HepG2 (cell line): Measurements from ENCODE around the gene ASTE1. TPM values are rescaled to one million over a fixed set of nuclear protein-coding genes. Genes with fewer than 3 reads are reported as not detected.

Experiments used
- ATAC-seq: fragments of 200-7000 bp; cut with Tn5 transposase; 3 replicates; pipeline ENCODE4 v1.9.1; 2020; ENCODE audit warnings: mild to moderate bottlenecking, moderate library complexity
- BruUV-seq: library from RNA; stranded (reverse); fragments of 400-500 nt; replicated peaks from 2 replicates; lab custom pipeline; 2021; lab: Mats Ljungman, UMichigan
- CTCF ChIA-PET: fragments of 300-600 bp; formaldehyde crosslinking; extraction: SDS; loops from one replicate; lab custom pipeline; 2021; ENCODE audit warnings: low total read pairs, inconsistent platforms, low intra/inter-chr PET ratio; lab: Yijun Ruan, JAX
- POLR2A ChIA-PET: fragments of 350-600 bp; sonication (Branson Sonifier 250); formaldehyde crosslinking; loops from one replicate; lab custom pipeline; 2020; ENCODE audit warnings: antibody characterized with exemption, inconsistent platforms; lab: Yijun Ruan, JAX
- DNase-seq: peaks from one replicate; pipeline ENCODE4 v3.0.0-alpha.2; 2015; ENCODE audit warnings: low spot score
- FAIRE-seq: peaks from 3 replicates; lab custom pipeline; 2011; peaks lifted over from hg19 to GRCh38; lab: Jason Lieb, UNC
- H2AFZ ChIP-seq: one replicate; pipeline ENCODE4 v1.6.1; 2011; ENCODE audit warnings: low read length, inconsistent platforms
- H3K27ac ChIP-seq: fragments of 300-600 bp; 3 replicates; pipeline ENCODE4 v1.8.0; 2011; ENCODE audit warnings: mixed run types, mild to moderate bottlenecking, mixed read lengths, low read length, inconsistent platforms; ENCODE audit not compliant: insufficient read depth; ENCODE audit errors: extremely low read length
- H3K27me3 ChIP-seq, 2 experiments: fragments of 200-600 bp in 1 of 2; 2 replicates in 1 of 2; 3 replicates in 1 of 2; pipeline versions ENCODE4 v1.6.0 to v1.8.0; 2011; ENCODE audit warnings: low read length in 2 of 2, mild to moderate bottlenecking in 2 of 2, moderate library complexity in 2 of 2, inconsistent platforms in 1 of 2; ENCODE audit not compliant: insufficient read depth in 2 of 2, control insufficient read depth in 1 of 2
- H3K36me3 ChIP-seq, 2 experiments: fragments of 200-600 bp in 1 of 2; replicated peaks in 1 of 2; 2 replicates in 1 of 2; 3 replicates in 1 of 2; pipeline versions ENCODE4 v1.5.1 to v1.8.0; 2011; ENCODE audit warnings: low read length in 2 of 2, inconsistent platforms in 1 of 2; ENCODE audit not compliant: insufficient read depth in 2 of 2, control insufficient read depth in 1 of 2
- H3K4me1 ChIP-seq: 2 replicates; pipeline ENCODE4 v1.5.1; 2012; ENCODE audit warnings: low read length, inconsistent platforms; ENCODE audit not compliant: insufficient read depth
- H3K4me2 ChIP-seq: 2 replicates; pipeline ENCODE4 v1.6.0; 2011; ENCODE audit warnings: low read depth, low read length, inconsistent platforms
- H3K4me3 ChIP-seq, 3 experiments: fragments of 200-600 bp in 1 of 3; sonication (generic), shearing (Covaris generic) in 1 of 3; replicated peaks in 1 of 3; 2 replicates each; pipeline ENCODE4 v1.5.1; 2011 to 2016; ENCODE audit warnings: low read length in 3 of 3, inconsistent platforms in 2 of 3, low read depth in 2 of 3, mild to moderate bottlenecking in 2 of 3, control low read depth in 1 of 3, mixed read lengths in 1 of 3; ENCODE audit not compliant: insufficient read depth in 1 of 3
- H3K79me2 ChIP-seq: one replicate; pipeline ENCODE4 v1.6.1; 2011; ENCODE audit warnings: low read length, inconsistent platforms; ENCODE audit not compliant: insufficient read depth
- H3K9ac ChIP-seq: 2 replicates; pipeline ENCODE4 v1.6.0; 2011; ENCODE audit warnings: mild to moderate bottlenecking, low read depth, low read length, inconsistent platforms; ENCODE audit not compliant: insufficient read depth
- H3K9me3 ChIP-seq: 2 replicates; pipeline ENCODE4 v1.5.1; 2012; ENCODE audit warnings: mild to moderate bottlenecking, low read length
- H4K20me1 ChIP-seq: 2 replicates; pipeline ENCODE4 v1.6.0; 2011; ENCODE audit warnings: inconsistent platforms, mild to moderate bottlenecking, low read length, moderate library complexity; ENCODE audit not compliant: insufficient read depth
- CSRNP1 ChIP-seq: sonication (generic); formaldehyde crosslinking; IDR thresholded peaks from 2 replicates; pipeline ENCODE4 v1.8.1; 2023; ENCODE audit warnings: mild to moderate bottlenecking, missing genetic modification reagents
- DMAP1 ChIP-seq: IDR thresholded peaks from 2 replicates; pipeline ENCODE4 v1.6.1; 2016
- HBP1 ChIP-seq: IDR thresholded peaks from 2 replicates; pipeline ENCODE4 v1.6.1; 2016; ENCODE audit warnings: low read depth, control low read depth
- HDAC1 ChIP-seq: sonication (generic); formaldehyde crosslinking; IDR thresholded peaks from 2 replicates; pipeline ENCODE4 v1.5.1; 2020; ENCODE audit warnings: mild to moderate bottlenecking, missing genetic modification reagents
- MBD4 ChIP-seq: IDR thresholded peaks from 2 replicates; pipeline ENCODE4 v1.6.1; 2012; ENCODE audit warnings: low read length, inconsistent platforms, borderline replicate concordance
- NR1H2 ChIP-seq: sonication (generic); formaldehyde crosslinking; IDR thresholded peaks from 2 replicates; pipeline ENCODE4 v1.8.1; 2022; ENCODE audit warnings: low read depth, missing genetic modification reagents, borderline replicate concordance
- PAWR ChIP-seq: sonication (generic); formaldehyde crosslinking; IDR thresholded peaks from 2 replicates; pipeline ENCODE4 v1.4.0; 2020; ENCODE audit warnings: missing genetic modification reagents, mild to moderate bottlenecking, borderline replicate concordance
- RXRA ChIP-seq: sonication (generic); formaldehyde crosslinking; IDR thresholded peaks from 2 replicates; pipeline ENCODE4 v1.5.1; 2020; ENCODE audit warnings: missing genetic modification reagents
- SIN3A ChIP-seq: IDR thresholded peaks from 2 replicates; pipeline ENCODE4 v1.6.1; 2011; ENCODE audit warnings: low read depth, mild to moderate bottlenecking, control low read depth, low read length, borderline replicate concordance
- TCF7 ChIP-seq: sonication (generic); IDR thresholded peaks from 2 replicates; pipeline ENCODE4 v1.6.1; 2016; ENCODE audit warnings: antibody characterized with exemption, low read depth
- THAP8 ChIP-seq: sonication (generic); formaldehyde crosslinking; IDR thresholded peaks from 2 replicates; pipeline ENCODE4 v1.5.1; 2020; ENCODE audit warnings: missing genetic modification reagents, mild to moderate bottlenecking, borderline replicate concordance
- U2AF2 ChIP-seq: fragments of 200-400 bp; formaldehyde crosslinking; IDR thresholded peaks from 2 replicates; pipeline ENCODE4 v1.6.1; 2017; ENCODE audit warnings: low read depth, mild to moderate bottlenecking, low read length
- ZBTB44 ChIP-seq: sonication (generic); formaldehyde crosslinking; IDR thresholded peaks from 2 replicates; pipeline ENCODE4 v1.4.0; 2020; ENCODE audit warnings: missing genetic modification reagents
- ZNF264 ChIP-seq: sonication (generic); formaldehyde crosslinking; IDR thresholded peaks from 2 replicates; pipeline ENCODE4 v1.4.0; 2020; ENCODE audit warnings: missing genetic modification reagents
- ZNF382 ChIP-seq: sonication (generic); formaldehyde crosslinking; IDR thresholded peaks from 2 replicates; pipeline ENCODE4 v1.5.0; 2020; ENCODE audit warnings: missing genetic modification reagents, mild to moderate bottlenecking, borderline replicate concordance
- ZNF510 ChIP-seq: sonication (generic); formaldehyde crosslinking; IDR thresholded peaks from 2 replicates; pipeline ENCODE4 v1.4.0; 2020; ENCODE audit warnings: low read depth, mild to moderate bottlenecking, missing genetic modification reagents
- ZNF547 ChIP-seq: sonication (generic); formaldehyde crosslinking; IDR thresholded peaks from 2 replicates; pipeline ENCODE4 v1.5.1; 2020; ENCODE audit warnings: mild to moderate bottlenecking, missing genetic modification reagents
- ZNF557 ChIP-seq: sonication (generic); formaldehyde crosslinking; IDR thresholded peaks from 2 replicates; pipeline ENCODE4 v1.4.0; 2020; ENCODE audit warnings: missing genetic modification reagents
- ZNF790 ChIP-seq: sonication (generic); formaldehyde crosslinking; IDR thresholded peaks from 2 replicates; pipeline ENCODE4 v1.8.0; 2022; ENCODE audit warnings: missing genetic modification reagents, mild to moderate bottlenecking, borderline replicate concordance
- ZSCAN20 ChIP-seq: sonication (generic); formaldehyde crosslinking; IDR thresholded peaks from 2 replicates; pipeline ENCODE4 v1.4.0; 2020; ENCODE audit warnings: missing genetic modification reagents, mild to moderate bottlenecking, borderline replicate concordance
- WGBS: methylation state at CpG from one replicate; pipeline ENCODE4 v1.1.6; 2017; ENCODE audit warnings: low lambda C conversion rate; 5-methylcytosine and 5-hydroxymethylcytosine counted together
- in situ Hi-C: cut with HindIII; loops from 2 replicates; pipeline ENCODE4 v1.10.0; 2017; ENCODE audit warnings: low pct_unique_long_range_greater_than_20kb; ENCODE audit not compliant: extremely low pct_ligation_motif_present
- intact Hi-C: fragments of 100-400 bp; cut with micrococcal nuclease; formaldehyde crosslinking; loops from one replicate; pipeline ENCODE4 v1.10.0; 2022; ENCODE audit not compliant: unreplicated experiment
- polyA plus RNA-seq, 8 experiments: library from polyadenylated mRNA; depleted of rRNA in 3 of 8; stranded (reverse) in 7 of 8; unstranded in 1 of 8; fragments of >200 nt; fragmentation: Illumina TruSeq in 4 of 8; extraction: Trizol in 4 of 8; gene quantifications; 2 replicates each; pipeline versions ENCODE4 v1.2.1 to v1.2.3, GENCODE V29; 2011 to 2016; ENCODE audit warnings: low read depth in 4 of 8, missing spikeins in 1 of 8, mixed read lengths in 1 of 8; ENCODE audit not compliant: insufficient read depth in 1 of 8
- total RNA-seq, 5 experiments: library from RNA; depleted of rRNA; stranded (reverse); fragments of >200 nt; fragmentation: Illumina TruSeq; extraction: Trizol; gene quantifications; 2 replicates each; pipeline ENCODE4 v1.2.3, GENCODE V29; 2016; ENCODE audit warnings: low read depth in 1 of 5

The ASTE1 gene
- total and polyA plus RNA-seq, 2 of the 13 experiments (the other 11 are each of a cell fraction or from before 2014, with no cell fraction given): 4.0 to 7.9 TPM

- TF ChIP-seq HBP1 (no peak), ZSCAN20 (no peak), ZNF510 (CRISPR knock-in tag) (no peak), THAP8 (no peak), MBD4 (no peak), ZBTB44 (CRISPR knock-in tag) (no peak), SIN3A (no peak), ZNF264 (no peak), ZNF382 (CRISPR knock-in tag) (no peak), ZNF790 (CRISPR knock-in tag) (no peak), NR1H2 (CRISPR knock-in tag) (no peak), CSRNP1 (no peak), PAWR (no peak), ZNF557 (CRISPR knock-in tag) (no peak), DMAP1 (CRISPR knock-in tag) (no peak), U2AF2 (no peak), RXRA (no peak), TCF7 (no peak), HDAC1 (no peak), ZNF547 (CRISPR knock-in tag) (no peak)
- Histone ChIP-seq H3K4me3 (no peak overlapping the region), H3K36me3 (peaks cover 4 to 12% of the 10 kb centered on the region in 2 experiments), H2AFZ (no peak overlapping the region), H3K27ac (no peak overlapping the region), H3K27me3 (no peaks in the 10 kb centered on the region), H3K4me1 (peaks cover 4% of the 10 kb centered on the region), H3K79me2 (no peaks in the 10 kb centered on the region), H4K20me1 (no peaks in the 10 kb centered on the region), H3K9me3 (no peaks in the 10 kb centered on the region), H3K4me2 (no peak overlapping the region), H3K9ac (no peak overlapping the region)
- FAIRE-seq (no peak), DNase-seq (no peak), ATAC-seq (no peak)
- CTCF ChIA-PET: no interaction called here
- in situ Hi-C loops: no loop called here
- 96% methylated on average over 5 of the region's 5 CpGs for WGBS
- intact Hi-C loops: no loop called here
- POLR2A ChIA-PET: no interaction called here
- no TSS peak for BruUV-seq
These were observed 6.4 kb downstream of the ASTE1 start for GRCh38 chr3:131020122-131020693.
